HG02852 (cell line): ENCODE results near the gene ASTL.
"Not testable (repeated sequence)": the region's sequence is repeated elsewhere in the genome, so short reads cannot be mapped to it uniquely, and the experiment has no call there.

Source experiments
- ATAC-seq: cut with Tn5 transposase; IDR thresholded peaks from one replicate; pipeline ENCODE4 v1.9.1; 2021; ENCODE audit warnings: mild to moderate bottlenecking, moderate library complexity; ENCODE audit not compliant: unreplicated experiment

ASTL gene

DNA sequence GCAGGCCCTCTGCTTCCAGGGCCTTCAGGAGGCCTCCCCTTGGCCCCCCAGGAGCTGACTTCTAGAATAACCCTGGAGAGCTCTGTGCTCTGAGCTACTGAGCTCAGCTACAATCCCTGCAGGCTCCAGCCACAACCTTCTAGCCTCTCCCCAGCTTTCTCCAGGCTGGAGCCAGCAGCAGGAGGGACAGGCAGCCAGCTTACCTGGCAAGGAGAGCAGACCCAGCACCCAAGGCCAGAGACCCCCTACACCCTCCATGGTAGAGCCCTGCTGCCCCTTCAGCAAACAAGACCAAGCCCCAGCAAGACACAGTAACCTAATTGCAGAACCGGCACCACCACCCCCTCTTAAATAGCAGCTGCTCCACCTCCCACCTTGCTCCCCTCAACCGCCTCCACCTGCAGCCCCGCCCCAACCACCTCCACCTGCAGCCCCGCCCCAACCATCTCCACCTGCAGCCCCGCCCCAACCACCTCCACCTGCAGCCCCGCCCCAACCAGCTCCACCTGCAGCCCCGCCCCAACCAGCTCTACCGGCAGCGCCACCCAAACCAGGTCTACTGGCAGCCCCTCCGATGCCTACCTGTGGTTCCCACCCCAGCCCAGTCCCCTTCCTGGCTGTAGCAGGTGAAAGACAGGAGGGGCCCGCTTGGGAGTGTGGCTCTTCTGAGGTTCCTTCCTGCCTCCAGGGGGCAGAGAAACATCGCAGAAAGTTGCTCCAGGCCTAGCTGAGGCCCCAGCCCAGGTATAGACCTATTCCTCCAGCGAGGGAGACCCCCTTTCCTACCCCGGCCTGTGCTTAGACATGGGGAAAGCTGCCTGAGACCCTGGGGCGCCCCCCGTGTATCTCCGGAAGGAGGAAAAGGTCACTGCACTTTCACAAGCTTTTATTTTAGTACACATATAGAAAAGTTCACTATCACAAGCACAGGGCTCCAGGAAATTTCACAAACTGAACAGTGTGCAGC lies at the start of gene ASTL:
ASTL (minus strand) TSS at position 324 of the 967 bp plus-strand sequence; CDS start at position 258, 66 bp downstream.
- peak; percentile 40 for ATAC-seq

DNA sequence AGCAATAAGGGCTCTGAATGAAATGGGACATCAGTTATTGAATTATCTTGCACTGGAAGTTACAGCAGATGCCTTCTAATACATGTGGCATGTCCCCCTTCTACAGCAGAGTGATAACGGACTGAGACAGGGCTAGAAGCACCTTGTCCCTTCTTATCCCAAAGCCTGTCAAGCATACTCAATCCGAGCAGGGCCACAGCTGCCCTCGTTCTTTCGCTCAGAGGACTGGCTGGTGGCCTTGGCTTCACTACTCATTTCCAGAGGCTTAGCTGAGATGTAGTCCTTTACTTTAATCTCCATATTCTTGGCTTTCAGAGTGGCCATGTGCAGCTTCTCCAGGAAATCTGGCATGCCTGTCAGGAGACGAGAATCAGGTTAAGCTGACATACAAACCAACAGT lies 48.3 kb upstream of the ASTL start:
- no peak for ATAC-seq

- no peak for ATAC-seq
Observed at GRCh38 chr2:96185516-96185915, 47.2 kb upstream of the ASTL start.

GRCh38 chr2:96184989-96185388 lies 46.7 kb upstream of the ASTL start:
- ATAC-seq = no peak

- no peak for ATAC-seq
Observed at GRCh38 chr2:96184188-96184587, 45.9 kb upstream of the ASTL start.

- ATAC-seq = no peak
Observed at GRCh38 chr2:96181529-96181928, 43.2 kb upstream of the ASTL start.

DNA sequence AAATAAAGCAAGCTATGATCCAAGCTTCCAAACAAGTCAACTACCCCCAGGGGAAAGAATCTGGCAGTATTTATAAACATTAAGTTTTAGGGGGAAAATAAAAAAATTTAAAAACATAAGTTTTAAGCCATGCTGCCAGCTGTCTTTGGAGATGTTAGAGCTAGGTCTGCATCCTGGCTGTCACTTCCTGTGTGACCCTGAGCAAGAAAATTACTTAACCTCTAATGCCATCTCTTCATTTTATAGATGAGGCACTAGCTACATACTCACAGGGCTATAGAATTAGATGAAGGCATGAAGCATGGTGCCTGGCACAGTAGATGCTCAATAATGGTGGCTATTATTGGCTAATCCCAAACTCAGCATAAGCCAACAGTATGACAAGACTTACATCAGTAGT lies 42.2 kb upstream of the ASTL start:
- ATAC-seq = no peak

DNA sequence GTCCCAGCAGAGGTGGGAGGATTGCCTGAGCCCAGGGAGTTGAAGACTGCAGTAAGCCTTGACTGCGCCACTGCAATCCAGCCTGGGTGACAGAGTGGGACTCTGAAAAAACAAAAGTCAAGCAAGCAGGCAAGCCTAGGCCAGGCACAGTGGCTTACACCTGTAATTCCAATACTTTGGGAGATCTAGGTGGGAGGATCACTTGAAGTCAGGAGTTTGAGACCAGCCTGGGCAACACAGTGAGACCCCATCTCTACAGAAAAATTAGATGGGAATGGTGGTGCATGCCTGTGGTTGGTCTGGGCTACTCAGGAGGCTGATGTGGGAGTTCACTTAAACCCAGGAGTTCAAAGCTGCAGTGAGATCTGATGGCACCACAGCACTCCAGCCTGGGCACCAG lies 41.7 kb upstream of the ASTL start:
- ATAC-seq = no peak

- ATAC-seq = no peak
Observed at GRCh38 chr2:96176661-96177060, 38.4 kb upstream of the ASTL start.

GRCh38 chr2:96175951-96176350 lies 37.6 kb upstream of the ASTL start:
- no peak for ATAC-seq

DNA sequence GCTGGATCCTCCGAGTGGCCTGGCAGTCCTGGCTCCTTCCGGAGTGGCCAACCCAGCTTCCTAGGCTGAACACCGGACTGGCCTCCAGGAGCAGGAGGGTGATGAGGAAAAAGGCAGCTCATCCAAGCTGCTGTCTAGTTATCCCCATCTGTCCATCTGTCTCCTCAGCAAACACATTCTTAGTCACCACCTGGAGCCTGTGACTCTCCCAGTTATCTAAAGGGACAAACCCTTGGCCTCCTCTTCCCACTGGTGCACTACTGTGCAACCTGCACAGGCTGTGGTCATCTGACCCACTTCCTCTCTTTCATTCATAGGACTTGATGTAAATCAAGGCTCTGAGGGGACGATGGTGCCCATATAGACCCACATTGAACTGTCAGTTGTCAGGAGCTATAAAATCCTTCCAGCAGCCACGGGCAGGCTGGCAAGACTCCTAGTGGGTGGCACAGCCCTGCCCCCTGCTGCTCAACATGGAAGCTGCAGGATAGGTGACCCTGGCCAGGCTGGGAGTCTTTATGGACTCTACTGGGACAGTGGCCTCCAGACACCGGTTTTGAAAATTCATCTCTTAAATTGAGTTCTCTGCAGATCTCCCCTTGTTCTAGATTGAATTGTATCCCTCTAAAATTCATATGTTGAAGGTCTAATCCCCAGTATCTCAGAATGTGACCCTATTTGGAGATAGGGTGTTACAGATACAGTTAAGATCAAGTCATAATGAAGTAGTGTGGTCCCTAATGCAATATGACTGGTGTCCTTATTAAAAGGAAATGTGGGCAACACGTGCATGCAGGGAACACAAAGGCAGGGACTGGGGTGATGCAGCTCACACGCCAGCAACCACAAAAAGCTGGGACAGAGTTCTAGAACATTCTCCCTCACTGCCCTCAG lies 36.2 kb upstream of the ASTL start:
- peak; percentile 55 for ATAC-seq

GRCh38 chr2:96171831-96172230 lies 33.5 kb upstream of the ASTL start:
- ATAC-seq = no peak

DNA sequence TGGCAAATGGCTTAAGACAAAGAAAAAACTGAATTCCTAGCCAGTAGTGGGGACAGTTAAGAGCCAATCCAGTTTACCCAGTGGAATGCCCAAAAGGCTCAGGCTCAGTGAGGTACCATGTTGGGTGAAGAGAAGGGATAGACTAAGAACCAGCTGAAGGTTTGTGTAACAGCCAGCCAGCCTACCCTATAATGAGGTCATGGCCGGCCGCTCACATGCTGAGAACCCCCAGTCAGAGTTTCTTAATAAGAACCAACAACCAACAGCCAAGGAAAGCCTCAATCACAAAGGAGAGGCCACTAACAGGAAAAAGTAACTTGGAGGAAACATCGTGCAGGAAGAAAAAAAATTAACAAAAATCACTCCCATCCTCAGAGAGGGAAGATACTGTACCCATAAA lies 32.3 kb upstream of the ASTL start:
- ATAC-seq = no peak

GRCh38 chr2:96169868-96170507 lies 31.7 kb upstream of the ASTL start:
- ATAC-seq = no peak

DNA sequence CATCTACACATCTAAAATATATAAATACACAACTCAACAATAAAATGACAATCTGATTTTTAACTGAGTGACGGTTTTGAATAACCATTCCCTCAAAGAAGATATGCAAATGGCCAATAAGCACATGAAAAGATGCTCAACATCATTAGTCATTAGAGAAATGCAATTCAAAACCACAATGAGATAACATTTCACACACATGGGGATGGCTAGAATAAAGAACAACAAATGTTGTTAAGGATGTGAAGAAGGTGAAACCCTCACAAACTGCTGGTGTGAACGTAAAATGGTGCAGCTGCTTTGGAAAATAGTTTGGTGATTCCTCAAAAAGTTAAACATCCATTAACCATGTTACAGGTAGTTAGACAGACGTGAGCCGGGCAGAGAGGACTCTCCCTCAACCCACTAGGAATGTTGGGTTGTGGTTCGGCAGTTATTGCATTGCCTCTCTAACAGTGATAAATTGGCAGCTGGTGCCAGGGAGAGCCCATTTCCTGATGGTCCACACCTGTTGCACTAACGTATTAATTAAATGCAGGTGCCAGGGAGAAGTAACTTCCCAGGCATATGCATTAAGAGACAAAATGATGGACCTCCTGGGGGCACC lies 29.2 kb upstream of the ASTL start:
- ATAC-seq = no peak

DNA sequence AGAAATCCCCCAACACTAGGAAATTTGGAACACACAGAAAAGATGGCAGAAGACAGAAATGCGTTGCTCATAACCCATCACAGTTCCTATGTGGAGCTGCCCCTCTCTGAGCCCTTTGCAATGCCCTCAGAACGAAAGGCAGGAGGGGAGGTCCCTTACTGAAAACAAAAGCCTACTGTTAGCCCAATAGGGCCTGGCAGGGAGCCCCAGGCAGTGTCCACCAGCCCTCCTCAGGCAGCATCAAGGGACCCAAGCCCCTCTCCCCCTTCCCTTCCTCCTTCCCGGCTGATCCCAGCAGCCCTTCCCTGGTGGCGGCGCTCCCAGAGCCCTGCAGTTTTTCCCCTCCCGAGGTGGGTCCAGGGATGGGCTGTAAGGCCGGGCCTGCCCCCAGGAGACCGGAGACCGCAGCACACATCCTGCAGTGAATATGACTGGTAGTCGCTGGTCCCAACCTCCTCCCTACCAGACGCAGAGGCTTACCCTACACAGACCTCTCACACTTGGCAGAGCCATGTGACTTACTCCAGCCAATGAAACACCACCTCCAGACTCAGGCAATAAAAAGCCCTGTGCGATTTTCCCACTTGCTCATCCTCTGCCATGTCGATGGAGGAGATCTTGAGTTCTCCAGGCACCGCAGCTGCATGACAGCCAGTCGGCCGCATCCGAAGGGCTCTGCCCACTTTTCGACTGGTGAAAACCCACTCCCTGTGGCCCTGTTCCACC lies 26.3 kb upstream of the ASTL start:
- peak; percentile 65 for ATAC-seq

- peak; percentile 62 for ATAC-seq
Observed at GRCh38 chr2:96163768-96164429, 25.6 kb upstream of the ASTL start.

GRCh38 chr2:96163415-96163767 lies 25.1 kb upstream of the ASTL start:
- ATAC-seq = peak; percentile 4

GRCh38 chr2:96161898-96162297 lies 23.6 kb upstream of the ASTL start:
- no peak for ATAC-seq

DNA sequence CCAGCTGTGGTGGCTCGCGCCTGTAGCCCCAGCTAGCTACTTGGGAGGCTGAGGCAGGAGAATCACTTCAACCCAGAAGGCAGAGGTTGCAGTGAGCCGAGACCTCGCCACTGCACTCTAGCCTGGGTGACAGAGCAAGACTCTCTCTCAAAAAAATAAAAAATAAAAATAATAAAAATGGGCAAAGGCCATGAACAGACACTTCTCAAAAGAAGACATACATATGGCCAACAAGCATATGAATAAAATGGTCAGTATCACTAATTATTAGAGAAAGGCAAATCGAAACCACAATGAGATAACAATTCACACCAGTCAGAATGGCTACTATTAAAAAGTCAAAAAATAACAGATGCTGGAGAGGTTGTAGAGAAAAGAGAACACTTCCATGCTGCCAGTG lies 22.1 kb upstream of the ASTL start:
- not testable (repeated sequence) for ATAC-seq
